GM23248 (cell line): Measurements from ENCODE around the gene RET.

Source experiments
- EZH2 ChIP-seq: fragments of 200-600 bp; sonication (generic); IDR thresholded peaks from 2 replicates; pipeline ENCODE4 v1.6.1; 2018; ENCODE audit warnings: antibody characterized with exemption, mild to moderate bottlenecking; ENCODE audit not compliant: insufficient read depth, poor library complexity, severe bottlenecking
- EZH2phosphoT487 ChIP-seq: fragments of 200-600 bp; sonication (generic); IDR thresholded peaks from 2 replicates; pipeline ENCODE4 v1.6.1; 2018; ENCODE audit warnings: antibody characterized with exemption, moderate library complexity, mild to moderate bottlenecking, low read depth; ENCODE audit not compliant: insufficient read depth

DNA sequence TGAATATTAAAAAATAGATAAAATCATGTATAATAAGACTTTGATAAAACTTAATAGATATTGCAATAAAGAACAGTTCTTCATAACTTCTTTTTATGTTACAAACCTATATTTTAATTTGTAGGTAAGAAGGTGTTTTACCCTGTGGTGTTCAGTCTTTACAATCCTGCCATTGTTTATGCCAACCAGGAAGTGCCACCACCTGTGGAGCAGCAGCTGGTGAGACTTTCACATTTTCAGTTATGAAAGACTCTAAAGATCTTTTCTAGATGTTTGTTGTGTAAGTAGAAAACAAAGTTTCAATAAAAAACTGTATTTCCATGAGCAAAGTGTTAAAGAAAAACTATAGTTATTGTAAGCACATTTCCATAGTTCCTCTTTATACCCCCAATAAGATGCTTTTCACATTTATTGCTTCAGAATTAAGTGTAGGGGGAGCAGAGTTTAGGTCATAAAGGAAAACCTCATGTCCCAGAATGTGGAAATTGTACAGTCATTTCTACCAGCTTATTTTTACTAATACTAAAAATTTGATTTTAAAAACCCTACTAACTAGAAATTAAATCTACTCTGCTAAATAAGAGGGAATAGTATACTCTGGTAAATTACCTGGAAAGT lies 90.1 kb downstream of the RET start:
- no peak for TF ChIP-seq EZH2phosphoT487
- no peak for TF ChIP-seq EZH2
